Sigmoid colon (tissue), 7 donors: ENCODE results near the gene SLC25A17. TPM values are rescaled to one million over a fixed set of nuclear protein-coding genes. Genes with fewer than 3 reads are reported as not detected.

Source experiments
- DNase-seq: peaks from one replicate; pipeline ENCODE4 v3.0.0-alpha.2; 2019
- H3K27ac ChIP-seq, 4 donors: fragments of 200-600 bp; sonication (generic); one replicate each; pipeline ENCODE4 v1.5.1; 2016 to 2019; ENCODE audit warnings: mild to moderate bottlenecking in 1 of 4
- H3K27me3 ChIP-seq, 3 donors: fragments of 200-600 bp; sonication (generic); one replicate each; pipeline ENCODE4 v1.5.1; 2019; ENCODE audit warnings: mild to moderate bottlenecking in 1 of 3
- H3K36me3 ChIP-seq, 4 donors: fragments of 200-600 bp; sonication (generic); one replicate each; pipeline ENCODE4 v1.5.1; 2016 to 2019
- H3K4me1 ChIP-seq, 4 donors: fragments of 200-600 bp; sonication (generic); one replicate each; pipeline ENCODE4 v1.5.1; 2017 to 2019
- H3K4me3 ChIP-seq, 4 donors: fragments of 200-600 bp; sonication (generic); one replicate each; pipeline ENCODE4 v1.5.1; 2017 to 2019; ENCODE audit warnings: mild to moderate bottlenecking in 2 of 4, moderate library complexity in 1 of 4
- H3K9me3 ChIP-seq, 4 donors: fragments of 200-600 bp in 3 of 4; sonication (generic) in 3 of 4; one replicate each; pipeline versions ENCODE4 v1.5.1 to v1.6.1; 2013 to 2019
- EP300 ChIP-seq, 4 donors: sonication (generic); formaldehyde crosslinking; IDR thresholded peaks; one replicate each; pipeline ENCODE4 v1.6.1; 2017; ENCODE audit warnings: antibody characterized with exemption in 4 of 4
- POLR2A ChIP-seq, 2 donors: fragments of 450-650 bp; IDR thresholded peaks; one replicate each; pipeline ENCODE4 v1.6.1; 2016; ENCODE audit warnings: antibody characterized with exemption in 2 of 2, mild to moderate bottlenecking in 2 of 2, moderate library complexity in 2 of 2
- POLR2AphosphoS5 ChIP-seq, 4 donors: sonication (generic); formaldehyde crosslinking; IDR thresholded peaks; one replicate each; pipeline ENCODE4 v1.6.1; 2017; ENCODE audit warnings: antibody characterized with exemption in 4 of 4
- WGBS, 2 donors: extraction: QIAGEN DNeasy Blood & Tissue Kit; methylation state at CpG; one replicate each; pipeline ENCODE4 v1.1.7; 2013; 5-methylcytosine and 5-hydroxymethylcytosine counted together
- intact Hi-C: fragments of 100-400 bp; cut with DNase I; formaldehyde crosslinking; loops from one replicate; pipeline ENCODE4 v1.15.1; 2023
- polyA plus RNA-seq, 3 donors: library from polyadenylated mRNA; stranded (reverse); fragments of 200-250 nt; gene quantifications; one replicate each; pipeline ENCODE4 v1.2.3, GENCODE V29; 2013
- total RNA-seq, 4 donors: library from RNA; depleted of rRNA; stranded (reverse); fragments of >200 nt; gene quantifications; one replicate each; pipeline ENCODE4 v1.1.0, GENCODE V29; 2016
- TF ChIP-seq, protein P1 (sequence below), 4 experiments: fragments of 450-650 bp in 3 of 4; fragments of 200-600 bp in 1 of 4; IDR thresholded peaks; one replicate each; pipeline ENCODE4 v1.5.1; 2016 to 2019; ENCODE audit warnings: antibody characterized with exemption in 4 of 4, mild to moderate bottlenecking in 3 of 4, moderate library complexity in 2 of 4
- donor health status: healthy with polysubstance abuse.
- donor health status: Bipolar disorder and iron deficiency.
- donor health status: healthy.

The SLC25A17 gene
- total and polyA plus RNA-seq, 7 donors: 6.2 to 14.7 (median 10.7) TPM

DNA sequence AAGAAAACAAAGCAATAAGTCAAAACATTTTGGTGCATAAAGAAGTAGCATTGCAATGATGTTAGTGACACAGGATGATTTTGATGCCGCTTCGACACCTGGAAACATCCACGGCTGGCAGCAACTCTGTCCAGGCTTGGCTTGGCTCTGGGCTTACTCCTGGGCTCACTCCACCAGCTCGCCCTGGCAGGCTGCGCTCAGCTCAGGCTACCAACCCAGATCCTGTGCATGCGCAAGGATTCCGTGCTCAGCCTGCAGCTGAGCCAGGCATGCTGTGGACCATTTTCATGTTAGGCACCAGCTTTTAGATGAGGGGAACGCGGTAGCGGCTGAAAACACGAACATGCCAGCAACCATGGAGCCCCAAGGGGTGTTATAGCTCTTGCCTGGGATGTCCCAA is 66.0 kb downstream of the SLC25A17 start:
- H3K4me1 ChIP-seq: peaks cover 0 to 5% (median 0%) of the 10 kb centered on the region in 4 donors
- no peaks in the 10 kb centered on the region for H3K36me3 ChIP-seq
- no peak overlapping the region for H3K4me3 ChIP-seq
- WGBS, 2 donors: 97 to 98% methylated on average over 11 of the region's 11 CpGs
- no peak for TF ChIP-seq POLR2AphosphoS5 (IDR thresholded peaks at IDR 0.05)
- no peak for TF ChIP-seq EP300 (IDR thresholded peaks at IDR 0.05)
- no peak for TF ChIP-seq POLR2A (IDR thresholded peaks at IDR 0.05)
- TF ChIP-seq, protein P1, sequence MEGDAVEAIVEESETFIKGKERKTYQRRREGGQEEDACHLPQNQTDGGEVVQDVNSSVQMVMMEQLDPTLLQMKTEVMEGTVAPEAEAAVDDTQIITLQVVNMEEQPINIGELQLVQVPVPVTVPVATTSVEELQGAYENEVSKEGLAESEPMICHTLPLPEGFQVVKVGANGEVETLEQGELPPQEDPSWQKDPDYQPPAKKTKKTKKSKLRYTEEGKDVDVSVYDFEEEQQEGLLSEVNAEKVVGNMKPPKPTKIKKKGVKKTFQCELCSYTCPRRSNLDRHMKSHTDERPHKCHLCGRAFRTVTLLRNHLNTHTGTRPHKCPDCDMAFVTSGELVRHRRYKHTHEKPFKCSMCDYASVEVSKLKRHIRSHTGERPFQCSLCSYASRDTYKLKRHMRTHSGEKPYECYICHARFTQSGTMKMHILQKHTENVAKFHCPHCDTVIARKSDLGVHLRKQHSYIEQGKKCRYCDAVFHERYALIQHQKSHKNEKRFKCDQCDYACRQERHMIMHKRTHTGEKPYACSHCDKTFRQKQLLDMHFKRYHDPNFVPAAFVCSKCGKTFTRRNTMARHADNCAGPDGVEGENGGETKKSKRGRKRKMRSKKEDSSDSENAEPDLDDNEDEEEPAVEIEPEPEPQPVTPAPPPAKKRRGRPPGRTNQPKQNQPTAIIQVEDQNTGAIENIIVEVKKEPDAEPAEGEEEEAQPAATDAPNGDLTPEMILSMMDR (IDR thresholded peaks at IDR 0.05): no peak
- no peak for DNase-seq
- H3K9me3 ChIP-seq: no peaks in the 10 kb centered on the region
- no peaks in the 10 kb centered on the region for H3K27me3 ChIP-seq
- intact Hi-C loops: no loop called here
- H3K27ac ChIP-seq: no peak overlapping the region

DNA sequence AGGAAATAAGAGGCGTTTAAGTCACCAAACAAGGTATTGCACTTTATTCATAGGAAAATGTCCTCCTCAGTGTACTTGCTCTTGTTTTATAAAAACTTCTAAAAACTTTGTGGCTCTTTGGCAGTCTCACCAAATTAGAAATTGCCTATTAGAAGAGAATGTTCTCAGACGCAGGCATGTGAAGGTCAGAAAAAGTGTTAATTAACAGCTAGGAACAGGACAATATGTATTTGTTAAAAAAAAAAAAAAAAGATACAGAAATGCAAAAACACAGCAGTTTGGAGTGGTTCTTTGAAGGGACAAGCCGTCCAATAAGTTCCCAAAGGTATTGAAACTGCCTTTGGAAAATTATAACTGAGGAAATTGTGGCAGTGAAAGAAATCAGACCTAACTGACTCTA is 67.9 kb downstream of the SLC25A17 start:
- no peaks in the 10 kb centered on the region for H3K36me3 ChIP-seq
- H3K27ac ChIP-seq: peak overlapping the region in 1 of 4 donors; percentile 28
- H3K4me3 ChIP-seq: no peak overlapping the region
- H3K27me3 ChIP-seq: no peaks in the 10 kb centered on the region
- peaks cover 0 to 5% (median 0%) of the 10 kb centered on the region in 4 donors for H3K4me1 ChIP-seq
- no peaks in the 10 kb centered on the region for H3K9me3 ChIP-seq
- WGBS, 2 donors: 88 to 89% methylated on average over 3 of the region's 3 CpGs
- no peak for DNase-seq
- intact Hi-C loops: no loop called here
- TF ChIP-seq EP300 (IDR thresholded peaks at IDR 0.05) (no peak), POLR2A (IDR thresholded peaks at IDR 0.05) (no peak), POLR2AphosphoS5 (IDR thresholded peaks at IDR 0.05) (no peak)
- TF ChIP-seq, protein P1 (IDR thresholded peaks at IDR 0.05): no peak

DNA sequence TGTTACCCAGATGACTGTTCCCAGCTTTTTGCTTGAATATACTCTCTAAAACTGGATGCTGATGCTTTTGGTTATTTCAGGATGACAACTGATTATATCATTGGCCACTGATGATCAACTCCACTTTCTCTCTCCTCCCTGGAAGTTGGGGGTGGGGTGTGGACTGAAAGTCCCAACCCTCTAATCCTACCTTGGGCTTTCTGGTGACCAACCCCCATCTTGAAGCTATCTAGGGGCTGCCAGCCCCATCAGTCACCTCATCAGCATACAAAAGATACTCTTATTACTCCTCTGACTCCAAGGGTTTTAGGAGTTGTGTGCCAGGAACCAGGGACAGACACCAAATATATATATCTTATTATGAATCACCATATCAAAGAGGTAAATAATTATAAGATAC is 69.3 kb downstream of the SLC25A17 start:
- Histone ChIP-seq H3K36me3 (no peaks in the 10 kb centered on the region), H3K4me3 (no peak overlapping the region), H3K27me3 (no peaks in the 10 kb centered on the region), H3K27ac (no peak overlapping the region), H3K4me1 (peaks cover 0 to 5% (median 0%) of the 10 kb centered on the region in 4 donors), H3K9me3 (no peaks in the 10 kb centered on the region)
- TF ChIP-seq EP300 (IDR thresholded peaks at IDR 0.05) (no peak), POLR2AphosphoS5 (IDR thresholded peaks at IDR 0.05) (no peak), POLR2A (IDR thresholded peaks at IDR 0.05) (no peak)
- TF ChIP-seq, protein P1 (IDR thresholded peaks at IDR 0.05): no peak
- DNase-seq: no peak
- intact Hi-C loops: no loop called here

DNA sequence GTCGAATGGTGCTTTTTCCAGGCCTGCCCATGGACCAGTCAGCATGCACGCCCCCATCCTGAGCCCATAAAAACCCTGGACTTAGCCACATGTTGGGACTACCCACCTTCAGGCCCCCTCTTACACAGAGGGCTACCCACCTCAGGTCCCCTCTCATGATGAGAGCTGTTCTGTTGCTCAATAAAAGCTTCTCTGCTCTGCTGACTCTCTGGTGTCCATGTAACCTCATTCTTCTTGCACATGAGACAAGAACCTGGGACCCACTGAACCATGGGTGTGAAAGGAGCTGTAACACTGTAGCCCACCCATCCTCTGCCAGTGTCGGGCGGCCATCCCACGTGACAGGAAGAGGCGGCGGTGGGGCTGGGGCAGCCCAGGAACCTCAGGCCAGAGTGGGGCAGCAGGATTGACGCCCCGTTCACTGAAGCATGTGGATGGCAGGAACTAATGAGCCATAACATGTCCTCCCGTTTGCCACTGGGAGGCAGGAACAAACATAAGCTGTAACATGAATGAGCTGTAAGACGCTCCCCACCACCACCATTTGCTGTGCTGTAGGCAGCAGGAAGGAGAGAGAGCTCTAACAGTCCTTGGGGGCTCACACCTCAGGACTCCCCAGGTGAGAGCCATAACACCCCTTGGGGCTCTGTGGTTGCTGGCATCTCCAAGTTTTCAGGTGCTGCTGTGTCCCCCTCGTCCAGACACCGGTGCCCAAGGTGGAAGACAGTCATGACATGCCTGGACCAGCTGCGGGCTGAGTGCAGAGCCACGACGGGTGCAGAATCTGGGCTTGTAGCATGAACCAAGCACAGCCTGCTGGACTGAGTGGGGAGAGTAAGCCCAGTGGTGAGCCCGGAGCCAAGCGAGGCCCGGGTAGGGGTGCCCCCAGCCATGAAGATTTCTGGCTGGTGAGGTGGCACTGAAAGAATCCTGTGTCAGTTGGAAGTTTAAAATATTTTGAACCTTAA is 70.5 kb downstream of the SLC25A17 start:
- no peak overlapping the region for H3K27ac ChIP-seq
- no peaks in the 10 kb centered on the region for H3K27me3 ChIP-seq
- no peak overlapping the region for H3K4me3 ChIP-seq
- intact Hi-C loops: no loop called here
- WGBS, 2 donors: 91 to 94% methylated on average over 19 of the region's 19 CpGs
- no peak for DNase-seq
- peaks cover 0 to 5% (median 0%) of the 10 kb centered on the region in 4 donors for H3K4me1 ChIP-seq
- no peaks in the 10 kb centered on the region for H3K36me3 ChIP-seq
- no peaks in the 10 kb centered on the region for H3K9me3 ChIP-seq
- TF ChIP-seq POLR2A (IDR thresholded peaks at IDR 0.05) (no peak), EP300 (IDR thresholded peaks at IDR 0.05) (no peak), POLR2AphosphoS5 (IDR thresholded peaks at IDR 0.05) (no peak)
- TF ChIP-seq, protein P1 (IDR thresholded peaks at IDR 0.05): no peak
